Left ventricle myocardium inferior (tissue), 1 donor: ENCODE measurements around the gene ZCCHC4. TPM values are rescaled to one million over a fixed set of nuclear protein-coding genes. Genes with fewer than 3 reads are reported as not detected.

Experiments used
- DNase-seq: peaks from one replicate; pipeline ENCODE4 v3.0.0-alpha.2; 2020
- H3K27ac ChIP-seq: fragments of 200-600 bp; replicated peaks from 2 replicates; pipeline ENCODE4 v1.8.0; 2021
- H3K27me3 ChIP-seq: fragments of 200-600 bp; 2 replicates; pipeline ENCODE4 v1.8.0; 2021; ENCODE audit warnings: low read depth
- H3K36me3 ChIP-seq: fragments of 200-600 bp; 2 replicates; pipeline ENCODE4 v1.8.0; 2021
- H3K4me1 ChIP-seq: fragments of 200-600 bp; 2 replicates; pipeline ENCODE4 v1.8.0; 2021
- H3K4me3 ChIP-seq: fragments of 200-600 bp; 2 replicates; pipeline ENCODE4 v1.8.0; 2021; ENCODE audit warnings: mild to moderate bottlenecking, moderate library complexity
- H3K9me3 ChIP-seq: fragments of 200-600 bp; replicated peaks from 2 replicates; pipeline ENCODE4 v1.8.0; 2021
- intact Hi-C: fragments of 100-400 bp; cut with micrococcal nuclease; formaldehyde crosslinking; loops from one replicate; pipeline ENCODE4 v1.11.0; 2022
- total RNA-seq: library from RNA; stranded (reverse); fragmentation: NEBNext Ultra II Directional; extraction: Animal tissue kit (Norgen Biotek cat#: 25700); gene quantifications from one replicate; pipeline ENCODE4 v1.2.1, GENCODE V29; 2021
- TF ChIP-seq, protein P1 (sequence below): fragments of 200-600 bp; IDR thresholded peaks from 2 replicates; pipeline ENCODE4 v1.8.0; 2021; ENCODE audit warnings: antibody characterized with exemption, mild to moderate bottlenecking, borderline replicate concordance
- donor health status: DM: no; HTN: yes; CAD: no; lungs with severe emphysema.

ZCCHC4 gene
- total RNA-seq, 1 donor from 2014 or later: 8.7 TPM

DNA sequence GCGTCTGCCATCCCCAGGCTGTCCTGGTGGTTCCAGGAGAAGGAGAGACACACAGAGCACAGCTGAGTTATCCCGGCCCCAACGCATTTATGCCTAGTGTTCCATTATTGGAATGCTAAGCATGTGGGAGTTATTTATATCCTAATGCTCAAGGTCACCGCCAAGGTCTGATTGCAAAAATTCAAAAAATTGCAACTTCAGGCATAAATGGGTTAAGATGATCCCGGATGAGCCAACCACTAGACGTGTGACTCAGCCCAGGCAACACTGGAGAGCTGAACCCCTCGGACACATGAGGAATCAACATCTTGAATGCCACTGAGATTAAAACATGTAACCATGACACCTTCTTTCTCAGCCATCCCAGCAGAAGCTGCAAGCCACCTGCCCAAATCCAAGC lies 3.8 kb upstream of the ZCCHC4 start:
- no peak overlapping the region for H3K27ac ChIP-seq

DNA sequence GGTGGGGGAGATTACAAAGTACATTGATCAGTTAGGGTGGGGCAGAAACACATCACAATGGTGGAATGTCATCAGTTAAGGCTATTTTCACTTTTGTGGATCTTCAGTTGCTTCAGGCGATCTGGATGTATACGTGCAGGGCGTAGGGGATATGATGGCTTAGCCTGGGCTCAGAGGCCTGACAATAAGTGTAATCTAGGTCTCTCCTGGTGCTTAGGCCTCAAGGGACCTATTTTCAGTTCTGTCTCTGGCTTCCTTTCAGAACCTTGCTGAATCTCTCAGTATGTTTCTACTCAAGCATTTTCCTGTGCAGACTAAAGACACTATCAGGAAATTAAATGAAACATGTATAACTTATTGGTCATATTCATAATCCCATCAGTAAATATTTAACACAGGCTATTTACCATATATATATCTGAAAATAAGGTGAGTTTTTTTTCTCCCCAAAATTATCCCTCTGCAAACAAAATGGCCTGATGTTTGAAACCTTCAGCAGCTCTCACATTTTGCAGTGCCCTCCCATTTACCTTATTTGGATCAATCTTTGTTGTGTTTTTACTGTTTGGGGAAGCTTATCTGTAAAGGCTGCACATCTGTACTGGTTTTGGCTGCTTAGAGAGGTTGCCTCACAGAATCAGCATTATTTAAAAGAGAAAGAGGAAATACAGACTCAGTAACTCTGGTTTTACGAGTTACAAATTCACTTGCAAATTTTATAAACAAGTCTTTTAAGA lies 2.3 kb upstream of the ZCCHC4 start:
- H3K27ac ChIP-seq: no peak overlapping the region
- intact Hi-C loops: no loop called here
- DNase-seq: no peak
- H3K4me1 ChIP-seq: peaks cover 12% of the 10 kb centered on the region
- peaks cover 6% of the 10 kb centered on the region for H3K36me3 ChIP-seq
- no peaks in the 10 kb centered on the region for H3K9me3 ChIP-seq
- no peak overlapping the region for H3K4me3 ChIP-seq
- H3K27me3 ChIP-seq: no peaks in the 10 kb centered on the region
- TF ChIP-seq, protein P1, sequence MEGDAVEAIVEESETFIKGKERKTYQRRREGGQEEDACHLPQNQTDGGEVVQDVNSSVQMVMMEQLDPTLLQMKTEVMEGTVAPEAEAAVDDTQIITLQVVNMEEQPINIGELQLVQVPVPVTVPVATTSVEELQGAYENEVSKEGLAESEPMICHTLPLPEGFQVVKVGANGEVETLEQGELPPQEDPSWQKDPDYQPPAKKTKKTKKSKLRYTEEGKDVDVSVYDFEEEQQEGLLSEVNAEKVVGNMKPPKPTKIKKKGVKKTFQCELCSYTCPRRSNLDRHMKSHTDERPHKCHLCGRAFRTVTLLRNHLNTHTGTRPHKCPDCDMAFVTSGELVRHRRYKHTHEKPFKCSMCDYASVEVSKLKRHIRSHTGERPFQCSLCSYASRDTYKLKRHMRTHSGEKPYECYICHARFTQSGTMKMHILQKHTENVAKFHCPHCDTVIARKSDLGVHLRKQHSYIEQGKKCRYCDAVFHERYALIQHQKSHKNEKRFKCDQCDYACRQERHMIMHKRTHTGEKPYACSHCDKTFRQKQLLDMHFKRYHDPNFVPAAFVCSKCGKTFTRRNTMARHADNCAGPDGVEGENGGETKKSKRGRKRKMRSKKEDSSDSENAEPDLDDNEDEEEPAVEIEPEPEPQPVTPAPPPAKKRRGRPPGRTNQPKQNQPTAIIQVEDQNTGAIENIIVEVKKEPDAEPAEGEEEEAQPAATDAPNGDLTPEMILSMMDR: no peak

More for the DNA sequence above, 3.8 kb upstream of the ZCCHC4 start:
- Histone ChIP-seq H3K4me1 (peaks cover 11% of the 10 kb centered on the region), H3K4me3 (no peak overlapping the region), H3K36me3 (no peaks in the 10 kb centered on the region), H3K9me3 (no peaks in the 10 kb centered on the region), H3K27me3 (no peaks in the 10 kb centered on the region)
- TF ChIP-seq, protein P1: no peak
- intact Hi-C loops: no loop called here
- no peak for DNase-seq

DNA sequence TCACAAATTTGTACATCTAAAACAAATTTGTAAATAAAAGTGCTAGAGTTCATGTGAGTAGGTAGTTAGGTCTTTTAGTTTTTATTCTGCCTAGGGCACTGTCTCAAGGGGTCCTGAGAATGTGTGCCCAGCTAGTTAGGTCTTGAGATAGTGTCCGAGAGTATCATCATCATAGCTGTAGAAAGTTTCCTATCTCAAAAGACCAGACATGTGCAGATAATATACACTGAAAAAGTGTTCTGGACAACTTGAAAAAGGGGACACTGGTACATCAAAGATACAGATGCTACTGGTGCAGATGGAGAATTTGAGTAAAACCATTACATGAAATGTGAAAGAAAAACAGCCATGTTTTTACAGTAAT lies 1.8 kb upstream of the ZCCHC4 start:
- no peak for DNase-seq
- intact Hi-C loops: no loop called here
- Histone ChIP-seq H3K27ac (no peak overlapping the region), H3K4me3 (no peak overlapping the region), H3K4me1 (peaks cover 12% of the 10 kb centered on the region), H3K36me3 (peaks cover 11% of the 10 kb centered on the region), H3K27me3 (no peaks in the 10 kb centered on the region), H3K9me3 (no peaks in the 10 kb centered on the region)
- TF ChIP-seq, protein P1: no peak

DNA sequence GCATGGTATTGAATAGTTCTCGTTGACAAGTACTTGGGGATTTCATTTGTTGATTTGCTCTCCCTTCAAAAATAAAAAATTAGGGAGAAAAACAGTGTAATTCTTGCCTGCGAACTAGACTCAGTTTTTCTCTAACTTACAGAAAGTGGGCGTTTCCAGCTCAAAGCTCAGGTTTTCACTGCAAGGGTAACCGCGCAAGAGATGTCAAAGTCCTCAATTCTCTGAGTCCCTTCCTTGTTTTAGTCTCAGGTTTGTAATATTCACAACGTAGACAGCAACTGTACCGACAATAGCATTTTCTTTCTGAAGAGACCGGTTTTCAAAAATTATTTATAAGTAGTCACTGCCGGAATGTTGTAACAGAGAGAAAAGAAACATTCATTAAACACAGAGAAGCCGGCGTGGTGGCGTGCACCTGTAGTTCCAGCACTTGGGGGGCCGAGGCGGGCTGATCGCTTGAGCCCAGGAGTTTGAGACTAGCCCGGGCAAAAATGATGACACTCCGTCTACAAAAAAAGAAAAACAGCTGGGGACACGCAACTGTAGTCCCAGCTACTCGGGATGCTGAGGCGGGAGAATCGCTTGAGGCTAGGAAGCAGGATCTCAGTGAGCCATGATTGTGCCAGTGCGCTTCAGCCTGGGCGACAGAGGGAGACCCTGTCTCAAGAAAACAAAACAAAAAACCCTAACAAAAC lies 774 bp downstream of the ZCCHC4 start:
- Histone ChIP-seq H3K4me1 (peaks cover 12% of the 10 kb centered on the region), H3K27me3 (no peaks in the 10 kb centered on the region), H3K36me3 (peaks cover 25% of the 10 kb centered on the region), H3K4me3 (peak overlapping the region; percentile 80), H3K27ac (peak overlapping the region; percentile 76), H3K9me3 (no peaks in the 10 kb centered on the region)
- TF ChIP-seq, protein P1: no peak
- intact Hi-C loops: no loop called here
- DNase-seq: no peak

DNA sequence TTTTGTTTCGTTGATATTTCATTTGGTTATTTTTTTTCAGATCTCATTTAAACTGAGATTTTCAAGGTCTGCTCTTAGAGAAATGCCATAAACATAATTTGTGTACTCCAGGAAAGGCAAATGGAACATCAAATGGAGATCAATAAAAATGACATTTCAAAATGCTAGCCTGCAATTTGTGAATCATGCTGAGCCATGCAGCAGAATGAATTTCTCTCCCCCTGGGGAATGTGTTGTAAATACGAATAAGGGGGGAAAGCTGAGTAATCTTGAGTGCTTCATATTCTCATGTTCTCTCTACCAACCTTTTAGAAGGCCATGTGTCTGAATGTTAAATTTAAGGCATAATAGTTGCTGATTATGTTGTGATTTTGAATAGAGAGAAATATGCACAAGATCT lies 7.8 kb downstream of the ZCCHC4 start:
- no peaks in the 10 kb centered on the region for H3K27me3 ChIP-seq
- TF ChIP-seq, protein P1: no peak
- H3K4me3 ChIP-seq: no peak overlapping the region
- no peaks in the 10 kb centered on the region for H3K9me3 ChIP-seq
- no peak overlapping the region for H3K27ac ChIP-seq
- intact Hi-C loops: no loop called here
- H3K36me3 ChIP-seq: peaks cover 29% of the 10 kb centered on the region
- no peaks in the 10 kb centered on the region for H3K4me1 ChIP-seq
- DNase-seq: no peak
